Measurements from ENCODE around the gene F7. TPM values are rescaled to one million over a fixed set of nuclear protein-coding genes. Genes with fewer than 3 reads are reported as not detected.
"Not testable (repeated sequence)": the region's sequence is repeated elsewhere in the genome, so short reads cannot be mapped to it uniquely, and the experiment has no call there.

Gene F7
- total RNA-seq, 1 donor from 2014 or later, result not detected

GRCh38 chr13:113102302-113102701 is 3.3 kb upstream of the F7 start:
- DNase-seq (ENCODE audit: low read depth in 2 of 2), result not testable (repeated sequence)

DNA sequence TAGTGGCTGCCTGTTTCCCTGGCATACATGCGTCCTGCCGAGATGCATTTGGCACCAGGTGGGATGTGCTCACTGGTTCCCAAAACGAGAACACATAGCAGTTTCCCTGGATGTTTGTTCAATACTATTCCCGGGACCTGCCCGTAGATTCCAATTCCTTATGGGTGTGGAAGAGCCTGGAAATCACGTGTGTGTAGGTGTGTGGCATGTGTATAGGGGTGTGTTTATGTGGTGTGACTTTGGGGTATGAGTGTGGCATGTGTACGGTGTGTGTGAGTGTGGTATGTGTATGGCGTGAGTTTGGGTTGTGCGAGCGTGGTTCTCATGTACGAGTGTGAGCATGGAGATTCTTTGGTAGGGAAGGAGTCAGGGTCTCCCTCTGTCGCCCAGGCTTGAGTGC is 2.9 kb upstream of the F7 start:
- no peak for DNase-seq (ENCODE audit: low read depth in 2 of 2)

DNA sequence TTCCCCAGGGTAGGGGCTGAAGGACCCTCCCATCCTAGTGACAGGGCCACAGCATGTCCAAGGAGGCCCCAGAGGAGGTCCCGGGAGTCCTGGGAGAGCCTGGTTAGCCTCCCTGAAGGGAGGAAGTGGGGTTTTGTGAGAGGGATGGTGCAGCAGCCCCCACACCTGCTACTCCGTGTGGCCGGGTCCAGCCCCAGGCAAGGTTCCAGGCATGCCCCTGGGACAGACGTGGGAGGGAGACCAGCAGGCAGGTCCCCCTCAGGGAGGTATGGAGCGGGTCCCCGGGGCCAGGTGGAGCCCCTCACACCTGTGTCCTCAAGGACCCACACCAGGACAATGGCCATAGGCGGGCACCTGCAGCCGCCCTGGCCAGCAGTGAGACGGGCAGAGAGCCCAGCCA is 1.9 kb upstream of the F7 start:
- DNase-seq (ENCODE audit: low read depth in 2 of 2), result no peak

DNA sequence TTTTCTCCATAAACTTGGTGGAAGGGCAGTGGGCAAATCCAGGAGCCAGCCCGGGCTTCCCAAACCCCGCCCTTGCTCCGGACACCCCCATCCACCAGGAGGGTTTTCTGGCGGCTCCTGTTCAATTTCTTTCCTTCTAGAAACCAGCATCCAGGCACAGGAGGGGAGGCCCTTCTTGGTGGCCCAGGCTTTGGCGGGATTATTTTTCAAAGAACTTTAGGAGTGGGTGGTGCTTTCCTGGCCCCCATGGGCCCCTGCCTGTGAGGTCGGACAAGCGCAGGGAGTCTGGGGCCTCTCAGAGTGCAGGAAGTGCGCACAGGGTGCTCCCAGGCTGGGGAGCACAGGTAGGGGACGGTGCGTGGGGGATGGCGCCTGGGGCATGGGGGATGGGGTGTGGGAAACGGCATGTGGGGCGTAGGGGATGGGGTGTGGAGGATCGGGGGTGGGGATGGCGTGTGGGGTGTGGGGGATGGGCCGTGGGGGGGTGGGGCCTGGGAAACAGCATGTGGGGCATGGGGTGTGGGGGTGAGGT is 396 bp downstream of the F7 start:
- DNase-seq (ENCODE audit: low read depth in 2 of 2), result no peak

- no peak for DNase-seq (ENCODE audit: low read depth in 2 of 2)
Measured at GRCh38 chr13:113106711-113107351, 1.2 kb downstream of the F7 start.

GRCh38 chr13:113108521-113108920 is 2.9 kb downstream of the F7 start:
- DNase-seq (ENCODE audit: low read depth in 2 of 2), result not testable (repeated sequence)

DNA sequence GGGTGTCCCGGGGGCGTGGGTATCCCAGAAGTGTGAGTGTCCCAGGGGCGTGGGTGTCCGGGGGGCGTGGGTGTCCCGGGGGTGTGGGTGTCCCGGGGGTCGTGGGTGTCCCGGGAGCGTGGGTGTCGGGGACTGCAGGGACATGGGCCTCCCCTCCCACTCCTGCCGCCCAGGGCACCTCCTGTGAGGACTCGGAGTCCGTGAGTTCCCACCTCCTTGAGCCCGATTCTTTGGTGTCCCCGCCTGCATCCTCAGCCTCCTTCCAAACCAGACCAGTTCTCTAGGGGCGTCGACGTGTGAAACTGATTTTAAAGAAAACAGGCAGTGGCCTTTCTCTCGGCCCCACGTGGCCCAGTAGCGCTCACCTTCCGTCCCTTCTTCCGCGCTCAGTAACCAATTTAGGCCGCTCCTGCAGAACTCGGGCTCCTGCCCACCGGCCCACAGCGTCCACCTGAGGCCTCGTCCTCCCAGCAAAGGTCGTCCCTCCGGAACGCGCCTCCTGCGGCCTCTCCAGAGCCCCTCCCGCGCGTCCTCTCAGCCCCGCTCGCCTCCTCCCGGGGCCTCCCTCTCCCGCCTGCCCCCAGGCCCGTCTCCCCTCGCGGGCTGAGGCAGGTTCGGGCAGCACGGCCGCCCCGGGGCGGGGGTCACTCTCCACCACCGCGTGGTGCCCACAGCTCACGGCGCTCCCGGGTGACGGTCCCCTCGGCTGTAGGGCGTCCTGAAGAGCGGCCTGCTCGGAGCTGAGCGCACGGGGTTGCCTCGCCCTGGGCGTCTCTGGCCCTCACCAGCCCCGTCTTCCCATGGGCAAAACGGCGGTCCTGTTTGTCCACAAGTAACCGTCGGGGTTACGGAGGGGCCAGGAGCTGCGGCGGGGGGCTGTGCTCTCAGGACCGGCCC is 3.8 kb downstream of the F7 start:
- DNase-seq (ENCODE audit: low read depth in 2 of 2), result no peak

DNA sequence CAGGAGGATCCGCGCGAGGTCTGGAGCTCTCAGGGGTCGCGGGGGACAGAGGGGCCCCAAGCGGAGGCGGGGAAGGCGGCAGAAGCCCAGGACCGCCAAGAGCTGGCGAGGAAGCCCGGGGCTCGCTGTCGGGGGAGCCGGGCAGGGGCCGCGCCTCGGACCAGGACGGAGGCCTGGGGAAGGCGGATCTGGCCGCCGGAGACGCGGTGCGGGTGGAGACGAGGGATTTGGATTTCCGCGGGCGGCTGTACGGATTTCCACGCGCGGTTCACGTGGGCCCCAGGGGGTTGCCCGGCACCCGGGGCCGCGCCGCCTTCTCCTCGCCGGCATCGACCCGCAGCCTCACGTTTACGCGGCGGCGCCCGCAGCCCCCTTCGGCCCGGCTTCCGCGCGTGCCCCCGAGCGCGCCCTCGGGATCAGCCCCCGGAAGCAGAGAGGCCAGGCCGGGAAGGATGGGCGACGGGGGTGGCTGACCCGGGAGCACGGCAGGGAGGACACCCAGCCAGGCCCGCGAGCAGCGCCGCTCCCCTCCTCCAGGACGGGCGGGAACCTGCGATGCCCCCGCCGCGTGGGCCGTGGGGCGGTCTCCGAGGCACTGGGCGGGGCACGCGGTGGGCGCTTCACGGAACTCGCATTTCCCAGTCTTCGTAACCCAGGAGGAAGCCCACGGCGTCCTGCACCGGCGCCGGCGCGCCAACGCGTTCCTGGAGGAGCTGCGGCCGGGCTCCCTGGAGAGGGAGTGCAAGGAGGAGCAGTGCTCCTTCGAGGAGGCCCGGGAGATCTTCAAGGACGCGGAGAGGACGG is 4.7 kb downstream of the F7 start:
- no peak for DNase-seq (ENCODE audit: low read depth in 2 of 2)

- no peak for DNase-seq (ENCODE audit: low read depth in 2 of 2)
Measured at GRCh38 chr13:113110852-113111315, 5.3 kb downstream of the F7 start.

DNA sequence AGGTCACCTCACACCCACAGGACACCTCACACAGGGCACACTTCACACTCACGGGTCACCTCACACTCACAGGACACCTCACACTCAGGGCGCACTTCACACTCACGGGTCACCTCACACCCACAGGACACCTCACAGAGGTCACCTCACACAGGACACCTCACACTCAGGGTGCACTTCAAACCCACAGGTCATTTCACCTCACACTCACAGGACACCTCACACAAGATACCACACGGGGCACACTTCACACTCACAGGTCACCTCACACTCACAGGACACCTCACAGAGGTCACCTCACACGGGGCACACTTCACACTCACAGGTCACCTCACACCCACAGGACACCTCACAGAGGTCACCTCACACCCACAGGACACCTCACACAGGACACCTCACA is 6.2 kb downstream of the F7 start:
- DNase-seq (ENCODE audit: low read depth in 2 of 2), result not testable (repeated sequence)

DNA sequence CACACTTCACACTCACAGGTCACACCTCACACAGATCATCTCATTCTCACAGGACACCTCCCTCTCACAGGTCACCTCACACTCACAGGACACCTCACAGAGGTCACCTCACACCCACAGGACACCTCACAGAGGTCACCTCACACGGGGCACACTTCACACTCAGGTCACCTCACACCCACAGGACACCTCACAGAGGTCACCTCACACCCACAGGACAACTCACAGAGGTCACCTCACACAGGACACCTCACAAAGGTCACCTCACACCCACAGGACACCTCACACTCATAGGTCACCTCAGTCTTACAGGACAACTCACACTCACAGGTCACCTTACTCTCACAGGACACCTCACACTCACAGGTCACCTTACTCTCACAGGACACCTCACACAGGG is 6.9 kb downstream of the F7 start:
- DNase-seq (ENCODE audit: low read depth in 2 of 2), result not testable (repeated sequence)

GRCh38 chr13:113112893-113113845 is 7.6 kb downstream of the F7 start:
- no peak for DNase-seq (ENCODE audit: low read depth in 2 of 2)

DNA sequence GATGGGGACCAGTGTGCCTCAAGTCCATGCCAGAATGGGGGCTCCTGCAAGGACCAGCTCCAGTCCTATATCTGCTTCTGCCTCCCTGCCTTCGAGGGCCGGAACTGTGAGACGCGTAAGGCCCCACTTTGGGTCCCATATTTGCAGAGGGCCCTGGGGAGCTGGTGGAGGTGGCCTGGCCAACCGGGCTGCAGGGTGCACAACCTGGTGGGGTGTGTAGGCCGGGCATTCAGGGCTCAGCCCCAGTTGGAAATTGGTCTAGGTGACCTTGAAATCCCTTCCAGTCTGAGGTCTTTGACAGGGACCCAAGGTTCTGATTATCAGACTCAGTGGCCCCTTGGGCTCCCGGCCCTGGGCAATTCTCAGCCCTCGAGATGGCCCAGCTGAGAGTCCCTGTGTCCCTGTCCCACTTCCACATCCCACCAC is 8.3 kb downstream of the F7 start:
- DNase-seq (ENCODE audit: low read depth in 2 of 2), result no peak

GRCh38 chr13:113114511-113115362 is 9.1 kb downstream of the F7 start:
- no peak for DNase-seq (ENCODE audit: low read depth in 2 of 2)

GRCh38 chr13:113115363-113116205 is 10.0 kb downstream of the F7 start:
- DNase-seq (ENCODE audit: low read depth in 2 of 2), result no peak

- DNase-seq (ENCODE audit: low read depth in 2 of 2), result no peak
Measured at GRCh38 chr13:113116206-113116800, 10.7 kb downstream of the F7 start.

DNA sequence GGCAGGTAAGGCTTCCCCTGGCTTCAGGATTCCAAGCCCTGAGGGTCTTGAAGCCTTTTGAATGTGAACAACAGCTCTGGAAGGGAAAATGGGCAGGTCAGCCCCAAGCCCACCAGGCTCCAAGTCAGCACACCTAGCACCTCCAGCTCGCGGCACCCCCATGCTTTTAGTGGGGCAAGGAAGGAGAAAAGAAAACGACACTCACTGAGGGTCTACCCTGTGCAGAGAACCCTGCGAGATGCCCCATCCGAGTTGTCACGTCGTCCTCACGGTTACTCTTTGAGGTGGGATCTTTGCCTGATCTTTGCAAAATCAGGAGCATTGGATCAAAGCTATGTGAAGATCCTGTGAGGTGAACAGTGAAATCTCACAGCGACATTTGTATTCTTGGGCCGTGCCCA is 11.3 kb downstream of the F7 start:
- DNase-seq (ENCODE audit: low read depth in 2 of 2), result no peak

DNA sequence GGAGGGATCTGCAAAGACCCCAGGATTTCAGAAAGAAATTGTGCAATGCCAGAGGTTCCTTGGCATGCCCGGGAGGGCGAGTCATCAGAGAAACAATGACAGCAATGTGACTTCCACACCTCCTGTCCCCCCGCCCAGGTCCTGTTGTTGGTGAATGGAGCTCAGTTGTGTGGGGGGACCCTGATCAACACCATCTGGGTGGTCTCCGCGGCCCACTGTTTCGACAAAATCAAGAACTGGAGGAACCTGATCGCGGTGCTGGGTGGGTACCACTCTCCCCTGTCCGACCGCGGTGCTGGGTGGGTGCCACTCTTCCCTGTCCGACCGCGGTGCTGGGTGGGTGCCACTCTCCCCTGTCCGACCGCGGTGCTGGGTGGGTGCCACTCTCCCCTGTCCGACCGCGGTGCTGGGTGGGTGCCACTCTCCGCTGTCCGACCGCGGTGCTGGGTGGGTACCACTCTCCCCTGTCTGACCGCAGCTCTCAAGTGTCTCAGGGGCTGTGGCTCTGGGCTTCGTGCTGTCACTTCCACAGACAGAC is 11.8 kb downstream of the F7 start:
- DNase-seq (ENCODE audit: low read depth in 2 of 2), result no peak
